Daoy (cell line): ENCODE measurements around the gene LDLRAD2. TPM values are rescaled to one million over a fixed set of nuclear protein-coding genes. Genes with fewer than 3 reads are reported as not detected.
"Not testable (repeated sequence)": the region's sequence is repeated elsewhere in the genome, so short reads cannot be mapped to it uniquely, and the experiment has no call there.

Experiments
- DNase-seq: peaks from one replicate; pipeline ENCODE4 v3.0.0-alpha.2; 2015; ENCODE audit warnings: low read depth
- total RNA-seq: library from RNA; depleted of rRNA; stranded (reverse); fragments of >200 nt; shearing (Covaris generic); gene quantifications from 2 replicates; pipeline ENCODE4 v1.2.3, GENCODE V29; 2014

LDLRAD2 gene
- total RNA-seq, 1 experiment from 2014 or later: not detected

DNA sequence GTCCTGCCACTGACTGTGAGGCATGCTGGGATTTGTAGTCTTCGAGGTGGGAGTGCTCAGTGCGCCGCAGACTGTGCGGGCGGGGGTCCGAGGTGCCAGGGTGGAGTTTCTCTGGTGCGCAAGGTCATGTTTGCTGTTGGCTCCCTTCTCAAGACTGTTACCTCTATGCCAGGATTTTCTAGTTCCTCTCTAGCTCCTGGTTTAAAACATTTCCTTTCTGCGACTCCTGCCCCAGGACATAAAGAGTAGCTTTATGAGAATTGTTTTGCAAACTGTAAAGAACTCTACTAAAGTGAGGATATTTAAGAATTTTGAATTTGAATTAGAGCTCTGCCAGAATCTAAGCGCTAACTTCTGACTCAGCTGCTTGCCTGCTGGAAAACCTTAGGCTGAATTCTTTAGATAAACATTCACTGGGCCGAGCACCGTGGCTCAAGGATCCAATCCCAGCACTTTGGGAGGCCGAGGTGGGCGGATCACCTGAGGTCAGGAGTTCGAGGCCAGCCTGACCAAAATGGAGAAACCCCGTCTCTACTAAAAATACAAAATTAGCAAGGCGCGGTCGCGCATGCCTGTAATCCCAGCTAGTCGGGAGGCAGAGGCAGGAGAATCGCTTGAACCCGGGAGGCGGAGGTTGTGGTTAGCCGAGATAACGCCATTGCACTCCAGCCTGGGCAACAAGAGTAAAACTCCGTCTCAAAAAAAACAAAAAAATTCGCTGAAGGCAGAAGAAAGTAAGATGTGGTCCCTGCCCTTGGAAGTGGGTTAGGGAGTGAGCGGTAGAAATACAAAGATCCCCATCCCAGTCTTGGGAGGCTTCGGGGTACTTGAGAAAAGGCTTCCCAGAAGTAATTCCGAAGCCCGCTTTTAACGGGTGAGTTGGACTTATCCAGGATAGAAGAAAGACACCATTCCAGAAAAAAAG, 28.1 kb upstream of the LDLRAD2 start:
- peak; percentile 99 for DNase-seq

DNA sequence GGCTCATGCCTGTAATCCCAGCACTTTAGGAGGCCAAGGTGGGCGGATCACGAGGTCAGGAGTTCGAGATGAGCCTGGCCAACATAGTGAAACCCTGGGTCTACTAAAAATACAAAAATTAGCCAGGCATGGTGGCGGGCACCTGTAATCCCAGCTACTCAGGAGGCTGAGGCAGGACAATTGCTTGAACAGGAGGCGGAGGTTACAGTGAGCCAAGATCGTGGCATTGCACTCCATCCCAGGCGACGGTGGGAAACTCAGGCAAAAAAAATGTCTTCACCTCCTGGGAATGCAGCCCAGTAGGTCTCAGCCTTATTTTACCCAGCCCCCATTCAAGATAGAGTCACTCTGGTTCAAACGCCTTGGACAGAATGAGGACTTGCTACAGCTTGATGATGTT, 26.3 kb upstream of the LDLRAD2 start:
- DNase-seq: not testable (repeated sequence)

GRCh38 chr1:21786640-21787039, 25.4 kb upstream of the LDLRAD2 start:
- no peak for DNase-seq

GRCh38 chr1:21793104-21793503, 19.0 kb upstream of the LDLRAD2 start:
- DNase-seq: no peak

- no peak for DNase-seq
Observed at GRCh38 chr1:21794656-21795055, 17.4 kb upstream of the LDLRAD2 start.

DNA sequence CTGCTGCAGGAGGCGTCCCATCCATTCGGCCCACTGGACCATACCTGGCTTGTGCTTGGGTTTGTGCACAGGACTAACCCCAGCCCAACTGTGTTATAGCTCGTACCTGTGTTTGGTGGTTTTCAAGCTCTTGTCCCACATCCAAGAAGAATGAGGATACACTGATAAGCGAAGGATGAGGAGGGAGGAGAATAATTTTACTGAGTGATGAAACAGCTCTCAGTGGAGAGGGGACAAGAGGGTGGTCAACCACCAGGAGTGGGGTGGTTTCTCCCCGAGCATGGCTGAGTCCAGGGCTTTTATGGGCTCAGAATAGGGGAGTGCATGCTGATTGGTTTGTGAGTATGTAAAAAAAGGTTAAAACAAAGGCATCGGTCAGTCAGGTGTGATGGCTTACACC, 17.0 kb upstream of the LDLRAD2 start:
- DNase-seq: no peak

DNA sequence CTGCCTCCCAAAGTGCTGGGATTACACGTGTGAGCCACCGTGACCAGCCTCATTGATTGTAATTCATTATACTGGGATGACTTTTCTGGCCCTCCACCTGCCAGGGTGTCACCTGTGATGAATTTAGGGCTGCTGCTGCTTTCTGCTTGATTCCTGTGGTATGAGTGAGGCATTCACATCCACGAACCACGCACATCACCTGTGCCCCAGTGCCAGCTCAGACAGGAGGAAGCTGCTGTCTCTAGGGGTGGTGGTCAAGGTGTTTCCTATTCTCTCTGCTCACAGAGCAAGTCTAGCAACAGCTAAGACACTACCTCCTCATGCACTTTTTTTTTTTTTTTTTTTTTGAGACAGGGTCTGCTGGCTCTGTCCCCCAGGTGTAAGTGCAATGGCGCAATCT, 12.3 kb upstream of the LDLRAD2 start:
- DNase-seq: no peak

DNA sequence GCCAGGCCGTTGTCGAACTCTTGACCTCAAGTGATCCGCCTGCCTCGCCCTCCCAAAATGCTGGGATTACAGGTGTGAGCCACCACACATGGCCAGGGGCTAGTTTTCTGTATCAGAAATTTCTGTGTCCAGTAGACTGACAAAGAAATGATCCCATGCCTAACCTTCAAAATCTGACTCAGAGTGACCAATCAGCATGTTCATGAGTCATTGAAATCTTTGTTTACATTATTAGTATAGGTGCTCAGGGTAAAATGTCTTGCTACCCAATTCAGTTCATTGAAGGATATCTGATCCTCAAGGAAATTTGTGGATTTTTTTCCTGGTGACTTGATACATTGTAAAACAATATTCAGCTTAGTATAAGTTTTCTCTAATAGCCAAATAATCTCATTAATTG, 11.0 kb upstream of the LDLRAD2 start:
- DNase-seq: peak; percentile 38

- DNase-seq: no peak
Observed at GRCh38 chr1:21804536-21804935, 7.5 kb upstream of the LDLRAD2 start.

- no peak for DNase-seq
Observed at GRCh38 chr1:21813542-21813941, 1.5 kb downstream of the LDLRAD2 start.

- peak; percentile 4 for DNase-seq
Observed at GRCh38 chr1:21814241-21814918, 2.3 kb downstream of the LDLRAD2 start.

- peak; percentile 6 for DNase-seq
Observed at GRCh38 chr1:21814981-21815582, 3.0 kb downstream of the LDLRAD2 start.

DNA sequence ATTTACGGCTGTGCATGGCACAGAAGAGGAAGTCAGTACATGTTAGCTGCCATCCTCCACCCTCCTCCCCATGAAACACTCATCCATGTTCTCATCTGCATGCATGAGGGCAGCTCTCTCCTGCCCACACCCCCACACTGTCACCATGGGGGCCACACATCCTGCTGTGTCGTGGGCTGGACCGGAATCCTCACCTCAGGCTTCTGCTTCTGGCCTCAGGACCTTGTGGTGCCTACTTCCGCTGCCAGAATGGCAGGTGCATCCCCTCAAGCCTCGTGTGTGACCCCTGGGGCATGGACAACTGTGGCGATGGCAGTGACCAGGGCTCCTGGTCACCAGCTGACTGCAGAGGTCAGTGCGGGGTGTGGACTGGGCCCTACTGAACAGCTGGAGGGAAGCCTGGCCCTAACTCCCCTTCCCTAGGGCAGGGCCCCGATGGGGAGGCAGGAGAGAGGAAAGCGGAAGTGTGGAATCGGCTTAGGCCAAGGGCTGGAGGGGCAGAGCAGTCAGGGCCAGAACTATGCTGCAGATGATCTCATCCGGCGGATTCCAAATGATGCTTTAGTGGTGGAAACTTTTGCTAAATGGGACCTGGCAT, 3.8 kb downstream of the LDLRAD2 start:
- DNase-seq: peak; percentile 3

GRCh38 chr1:21816602-21817302, 4.7 kb downstream of the LDLRAD2 start:
- DNase-seq: peak; percentile 76

- DNase-seq: peak; percentile 48
Observed at GRCh38 chr1:21818656-21819055, 6.6 kb downstream of the LDLRAD2 start.

DNA sequence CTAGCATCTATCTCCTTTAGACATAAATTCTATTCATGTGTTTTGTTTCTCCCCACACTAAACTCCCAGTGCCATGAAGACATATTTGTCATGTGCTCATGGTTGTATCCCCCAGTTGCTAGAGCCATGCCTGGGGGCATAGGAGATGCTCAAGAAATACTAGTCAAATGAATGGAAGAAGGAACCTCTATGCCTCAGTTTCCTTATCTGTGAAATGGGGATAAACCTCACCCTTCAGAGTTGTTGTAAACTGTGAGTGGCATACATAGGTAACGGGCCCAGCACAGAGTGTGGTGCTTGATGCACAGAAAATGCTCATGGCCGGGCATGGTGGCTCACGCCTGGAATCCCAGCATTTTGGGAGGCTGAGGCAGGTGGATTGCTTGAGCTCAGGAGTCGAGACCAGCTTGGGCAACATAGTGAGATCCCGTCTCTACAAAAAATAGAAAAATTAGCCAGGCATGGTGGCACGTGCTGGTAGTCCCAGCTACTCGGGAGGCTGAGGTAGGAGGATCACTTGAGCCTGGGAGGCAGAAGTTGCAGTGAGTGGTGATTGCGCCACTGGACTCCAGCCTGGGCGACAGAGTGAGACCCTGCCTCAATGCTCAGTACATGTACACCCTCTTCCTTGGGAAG, 8.7 kb downstream of the LDLRAD2 start:
- no peak for DNase-seq

GRCh38 chr1:21821385-21822019, 9.4 kb downstream of the LDLRAD2 start:
- no peak for DNase-seq

GRCh38 chr1:21822349-21822748, 10.3 kb downstream of the LDLRAD2 start:
- peak; percentile 19 for DNase-seq

DNA sequence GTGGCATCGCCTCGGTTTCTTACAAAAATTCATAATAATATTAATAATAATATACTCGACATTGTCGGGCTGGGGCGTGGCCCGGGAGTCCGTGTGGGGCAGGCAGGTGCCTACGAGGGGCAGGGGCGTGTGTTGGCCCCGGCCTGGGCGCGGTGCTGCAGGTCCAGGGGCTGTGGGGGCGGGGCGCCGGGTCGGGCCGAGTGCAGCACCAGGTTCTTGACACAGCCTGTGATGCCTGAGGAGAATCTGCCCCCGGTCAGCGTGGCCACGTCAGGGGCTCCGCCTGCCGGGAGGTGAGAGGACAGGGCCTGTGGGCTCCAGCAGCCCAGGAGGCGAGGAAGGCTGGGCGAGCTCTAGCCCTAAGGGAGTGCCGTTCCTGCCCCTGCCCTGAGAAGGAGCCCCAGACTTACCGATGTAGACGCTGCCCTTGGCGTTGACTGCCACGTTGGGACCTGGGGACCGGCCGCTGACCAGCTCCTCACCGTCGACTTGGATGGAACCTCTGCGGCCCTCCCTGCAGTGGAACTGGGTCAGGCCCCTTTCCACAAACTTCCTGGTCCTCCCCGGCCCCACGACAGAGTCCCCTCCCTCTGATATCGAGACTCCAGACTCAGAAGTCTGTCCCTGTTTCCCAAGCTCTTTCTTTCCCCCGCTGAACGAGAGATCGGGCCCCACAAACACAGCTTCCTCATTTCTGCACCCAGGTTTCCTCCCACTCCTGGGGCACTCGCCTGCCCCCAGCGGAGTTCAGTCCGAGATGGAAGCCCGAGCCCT, 11.3 kb downstream of the LDLRAD2 start:
- DNase-seq: peak; percentile 5
